Skeletal muscle tissue (tissue), 4 donors: ENCODE data around the gene ECI1. TPM values are rescaled to one million over a fixed set of nuclear protein-coding genes. Genes with fewer than 3 reads are reported as not detected.

Experiments
- H3K27ac ChIP-seq: one replicate; pipeline ENCODE4 v1.7.0; 2013; ENCODE audit warnings: mild to moderate bottlenecking, low read depth, low read length, inconsistent platforms
- H3K27me3 ChIP-seq, 3 donors: one replicate each; pipeline ENCODE4 v1.7.0; 2013; ENCODE audit warnings: low read length in 3 of 3; ENCODE audit not compliant: control insufficient read depth in 3 of 3, insufficient read depth in 3 of 3
- H3K36me3 ChIP-seq, 3 donors: one replicate each; pipeline ENCODE4 v1.7.0; 2013; ENCODE audit warnings: low read length in 3 of 3; ENCODE audit not compliant: control insufficient read depth in 3 of 3, insufficient read depth in 3 of 3
- H3K4me1 ChIP-seq, 3 donors: one replicate each; pipeline ENCODE4 v1.7.0; 2013; ENCODE audit warnings: low read length in 3 of 3, mild to moderate bottlenecking in 3 of 3; ENCODE audit not compliant: control insufficient read depth in 3 of 3, insufficient read depth in 3 of 3
- H3K4me3 ChIP-seq, 3 donors: one replicate each; pipeline ENCODE4 v1.7.0; 2013; ENCODE audit warnings: low read length in 3 of 3
- H3K9ac ChIP-seq, 3 donors: one replicate each; pipeline ENCODE4 v1.7.0; 2013; ENCODE audit warnings: low read length in 3 of 3, mild to moderate bottlenecking in 3 of 3, moderate library complexity in 2 of 3, low read depth in 1 of 3
- H3K9me3 ChIP-seq, 3 donors: one replicate each; pipeline ENCODE4 v1.7.0; 2013; ENCODE audit warnings: low read length in 3 of 3; ENCODE audit not compliant: control insufficient read depth in 3 of 3
- total RNA-seq: library from RNA; depleted of rRNA; stranded (reverse); fragments of >200 nt; gene quantifications from one replicate; pipeline ENCODE4 v1.2.3, GENCODE V29; 2014
- donor health status: Osteomylitis.

The ECI1 gene
- total RNA-seq, 1 donor from 2014 or later, result 42.3 TPM

- Histone ChIP-seq H3K27ac (no peak overlapping the region), H3K36me3 (peaks cover 56 to 73% (median 65%) of the 10 kb centered on the region in 3 donors), H3K4me1 (no peaks in the 10 kb centered on the region), H3K9me3 (no peaks in the 10 kb centered on the region), H3K9ac (peak overlapping the region in 1 of 3 donors; percentile 10), H3K4me3 (no peak overlapping the region), H3K27me3 (no peaks in the 10 kb centered on the region)
These were observed 6.3 kb upstream of the ECI1 start for GRCh38 chr16:2257726-2258125.

DNA sequence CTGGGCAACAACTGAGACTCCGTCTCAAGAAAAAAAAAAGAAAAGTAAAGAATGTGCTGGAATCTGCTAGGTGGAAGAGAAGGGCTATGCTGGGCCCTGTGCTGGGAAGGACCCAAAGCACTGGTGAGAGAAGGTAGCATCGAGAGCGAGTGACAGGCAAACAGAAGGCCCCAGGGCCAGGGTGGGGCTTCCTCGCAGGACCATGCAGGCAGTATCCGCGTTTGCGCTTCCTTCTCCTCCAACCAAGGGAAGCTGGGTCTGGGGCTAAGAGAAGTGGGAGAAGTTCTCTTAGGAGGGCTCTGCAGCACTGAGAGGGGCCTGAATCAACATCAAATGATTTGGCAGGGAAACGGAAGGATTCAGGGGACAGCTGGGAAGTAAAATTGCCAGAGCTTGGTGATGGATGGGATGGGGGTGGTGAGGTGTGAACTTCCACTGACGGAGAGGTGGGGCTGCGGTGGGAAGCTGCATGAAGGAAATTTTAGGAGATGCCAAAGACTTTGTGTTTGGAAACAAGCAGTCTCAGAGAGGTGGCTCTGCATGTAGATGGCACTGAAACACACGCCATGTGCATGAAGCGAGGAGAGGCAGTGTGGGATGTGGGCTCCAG is 5.2 kb upstream of the ECI1 start:
- peaks cover 7 to 8% (median 7%) of the 10 kb centered on the region in 3 donors for H3K4me1 ChIP-seq

DNA sequence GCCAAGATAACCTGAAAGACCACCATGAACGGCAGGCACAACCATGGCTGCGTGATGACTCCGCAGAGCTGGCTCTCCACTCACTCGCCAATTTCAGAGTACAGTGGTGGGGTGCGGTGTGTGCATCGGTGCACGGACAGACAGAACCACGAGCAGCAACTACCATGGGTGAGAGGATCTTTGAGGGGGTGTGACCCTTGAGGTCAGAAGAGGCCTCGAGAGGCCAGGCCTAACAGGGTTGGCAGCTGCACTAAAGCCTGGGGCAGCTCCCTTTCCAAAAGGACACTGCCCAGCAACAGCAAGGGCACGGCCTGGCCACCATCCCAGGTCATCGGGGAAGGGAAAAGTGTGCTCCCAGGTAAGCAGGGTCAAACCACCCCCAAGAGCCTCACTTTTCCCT is 1.9 kb upstream of the ECI1 start:
- Histone ChIP-seq H3K4me1 (peaks cover 12 to 16% (median 14%) of the 10 kb centered on the region in 3 donors), H3K36me3 (peaks cover 38 to 54% (median 45%) of the 10 kb centered on the region in 3 donors), H3K27ac (no peak overlapping the region), H3K4me3 (no peak overlapping the region), H3K27me3 (no peaks in the 10 kb centered on the region), H3K9me3 (no peaks in the 10 kb centered on the region), H3K9ac (no peak overlapping the region)

More for the DNA sequence above, 5.2 kb upstream of the ECI1 start:
- Histone ChIP-seq H3K27me3 (no peaks in the 10 kb centered on the region), H3K9me3 (no peaks in the 10 kb centered on the region), H3K36me3 (peaks cover 46 to 63% (median 56%) of the 10 kb centered on the region in 3 donors), H3K4me3 (no peak overlapping the region), H3K27ac (no peak overlapping the region), H3K9ac (no peak overlapping the region)

DNA sequence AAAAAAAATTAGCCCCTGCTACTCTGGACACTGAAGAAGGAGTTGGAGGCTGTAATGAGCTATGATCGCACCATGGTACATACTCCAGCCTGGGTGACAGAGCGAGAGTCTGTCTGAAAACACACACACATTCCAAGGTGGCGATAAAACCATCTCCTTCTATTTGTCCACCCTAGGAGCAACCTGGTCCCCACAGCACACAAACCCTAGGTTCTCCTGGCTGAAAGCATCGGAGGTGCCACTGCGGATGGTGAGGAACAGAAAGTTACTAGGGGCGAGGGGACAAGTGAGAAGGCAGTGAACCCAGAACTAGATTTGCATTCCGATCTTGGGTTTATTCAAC is 1.4 kb upstream of the ECI1 start:
- Histone ChIP-seq H3K27ac (no peak overlapping the region), H3K4me1 (peaks cover 12 to 16% (median 14%) of the 10 kb centered on the region in 3 donors), H3K9me3 (no peaks in the 10 kb centered on the region), H3K27me3 (no peaks in the 10 kb centered on the region), H3K36me3 (peaks cover 37 to 49% (median 44%) of the 10 kb centered on the region in 3 donors), H3K9ac (no peak overlapping the region), H3K4me3 (no peak overlapping the region)

DNA sequence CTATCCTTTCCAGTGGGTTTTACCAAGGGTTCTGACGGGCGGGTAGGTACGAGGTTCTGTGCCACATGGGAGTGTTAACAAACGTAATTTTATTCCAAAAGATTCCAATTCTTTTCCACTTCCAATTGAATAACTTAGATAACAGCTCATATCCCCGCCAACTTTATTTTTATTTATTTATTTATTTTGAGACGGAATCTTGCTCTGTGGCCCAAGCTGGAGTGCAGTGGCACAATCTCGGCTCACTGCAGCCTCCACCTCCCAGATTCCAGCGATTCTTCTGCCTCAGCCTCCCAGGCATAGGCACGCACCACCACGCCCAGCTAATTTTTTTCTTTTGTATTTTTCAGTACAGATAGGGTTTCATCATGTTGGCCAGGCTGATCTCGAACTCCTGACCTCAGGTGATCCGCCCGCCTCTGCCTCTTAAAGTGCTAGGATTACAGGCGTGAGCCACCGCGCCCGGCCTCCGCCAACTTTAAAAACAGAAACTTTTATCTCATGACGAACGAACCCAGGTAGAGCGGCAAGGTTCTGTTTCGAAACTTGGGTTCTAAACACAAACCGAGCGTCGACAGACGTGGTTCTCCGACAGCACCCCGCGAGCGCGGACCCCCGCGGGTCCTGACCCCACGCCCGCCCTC is 613 bp downstream of the ECI1 start:
- peak overlapping the region; percentile 77 to 80 (median 79) for H3K4me3 ChIP-seq
- peaks cover 12 to 16% (median 14%) of the 10 kb centered on the region in 3 donors for H3K4me1 ChIP-seq
- no peaks in the 10 kb centered on the region for H3K27me3 ChIP-seq
- H3K36me3 ChIP-seq, result peaks cover 28 to 41% (median 34%) of the 10 kb centered on the region in 3 donors
- peak overlapping the region; percentile 78 for H3K27ac ChIP-seq
- H3K9ac ChIP-seq, result peak overlapping the region; percentile 80 to 92 (median 84)
- no peaks in the 10 kb centered on the region for H3K9me3 ChIP-seq

DNA sequence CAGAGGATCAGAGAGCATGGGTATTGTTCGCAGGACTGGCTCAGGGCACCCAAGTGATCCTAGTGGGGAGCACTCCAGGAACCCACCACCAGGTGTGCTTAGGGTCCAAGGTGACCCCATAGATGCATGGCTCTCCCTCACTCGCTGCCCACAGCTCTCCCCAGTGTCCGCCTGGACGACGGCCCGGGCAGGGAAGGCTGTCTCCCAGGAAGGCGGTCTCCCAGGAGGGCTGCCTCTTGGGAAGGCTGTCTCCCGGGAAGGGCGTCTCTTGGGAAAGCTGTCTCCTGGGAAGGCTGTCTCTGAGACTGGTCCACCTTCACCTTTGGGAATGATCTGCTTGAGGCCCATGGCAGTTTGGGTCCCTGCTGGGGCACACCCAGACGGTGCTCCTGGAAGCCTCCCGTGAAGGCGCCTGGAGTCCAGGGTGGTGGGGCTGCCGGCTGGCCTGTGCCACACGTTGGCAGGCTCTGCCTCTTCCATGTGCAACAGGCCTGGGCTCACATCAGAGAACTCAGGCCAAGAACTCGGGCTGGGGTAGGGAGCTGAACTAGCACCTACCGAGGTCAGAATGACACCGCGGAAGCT is 5.0 kb downstream of the ECI1 start:
- Histone ChIP-seq H3K27ac (no peak overlapping the region), H3K9me3 (no peaks in the 10 kb centered on the region), H3K9ac (no peak overlapping the region), H3K27me3 (no peaks in the 10 kb centered on the region), H3K36me3 (peaks cover 48 to 49% (median 48%) of the 10 kb centered on the region in 3 donors), H3K4me1 (peaks cover 4 to 7% (median 7%) of the 10 kb centered on the region in 3 donors), H3K4me3 (no peak overlapping the region)

- peaks cover 48 to 52% (median 48%) of the 10 kb centered on the region in 3 donors for H3K36me3 ChIP-seq
These were observed 6.2 kb downstream of the ECI1 start for GRCh38 chr16:2244926-2245795.

DNA sequence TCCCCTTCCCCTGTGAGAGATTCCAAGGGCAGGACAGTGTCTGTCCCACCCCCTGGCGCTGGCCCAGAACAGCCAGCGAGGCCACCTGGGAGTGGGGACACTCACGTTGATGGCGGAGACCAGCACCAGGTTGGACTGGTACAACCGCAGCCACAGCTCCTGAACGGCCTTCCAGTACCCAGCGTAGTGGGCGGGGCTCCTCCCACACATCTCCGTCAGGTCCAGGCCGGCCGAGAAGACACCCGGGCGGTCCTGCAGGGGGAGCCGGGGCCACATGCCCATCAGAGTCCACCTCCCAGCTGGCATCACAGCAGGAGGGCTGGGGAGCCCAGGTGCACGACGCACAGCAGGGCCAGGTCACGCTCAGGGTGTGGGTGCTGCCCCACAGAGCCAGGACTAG is 7.1 kb downstream of the ECI1 start:
- Histone ChIP-seq H3K4me3 (no peak overlapping the region), H3K4me1 (no peaks in the 10 kb centered on the region), H3K9ac (no peak overlapping the region), H3K27ac (no peak overlapping the region), H3K27me3 (no peaks in the 10 kb centered on the region), H3K36me3 (peaks cover 53 to 57% (median 55%) of the 10 kb centered on the region in 3 donors), H3K9me3 (no peaks in the 10 kb centered on the region)

More at GRCh38 chr16:2244926-2245795, 6.2 kb downstream of the ECI1 start:
- no peak overlapping the region for H3K4me3 ChIP-seq
- H3K27ac ChIP-seq, result no peak overlapping the region
- H3K9me3 ChIP-seq, result no peaks in the 10 kb centered on the region
- H3K9ac ChIP-seq, result no peak overlapping the region
- peaks cover under 1 to 2% (median 1%) of the 10 kb centered on the region in 3 donors for H3K4me1 ChIP-seq
- H3K27me3 ChIP-seq, result no peaks in the 10 kb centered on the region

DNA sequence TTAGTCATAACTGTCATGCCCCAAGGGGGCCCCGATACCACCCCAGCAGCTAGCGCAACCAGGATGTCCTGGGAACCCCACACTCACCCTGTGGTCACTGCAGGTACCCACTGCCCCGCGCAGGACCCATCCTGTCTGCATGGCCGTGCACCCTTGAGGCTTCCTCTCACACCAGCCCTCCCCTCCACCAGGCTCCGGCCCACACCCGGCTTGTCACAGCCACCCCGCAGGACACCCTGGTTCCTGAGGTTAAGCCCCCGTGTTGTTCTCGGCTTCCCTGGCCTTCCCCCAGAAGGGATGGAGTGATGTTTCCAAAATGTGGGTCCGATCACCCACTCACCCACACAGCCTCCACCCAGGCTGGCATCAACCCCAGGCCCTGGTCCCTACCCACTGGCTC is 7.6 kb downstream of the ECI1 start:
- Histone ChIP-seq H3K4me1 (no peaks in the 10 kb centered on the region), H3K27ac (no peak overlapping the region), H3K27me3 (no peaks in the 10 kb centered on the region), H3K36me3 (peaks cover 51 to 58% (median 57%) of the 10 kb centered on the region in 3 donors), H3K9me3 (no peaks in the 10 kb centered on the region), H3K9ac (no peak overlapping the region), H3K4me3 (no peak overlapping the region)
